GM06990 (cell line): ENCODE data around the gene SEZ6L.

Experiments
- DNase-seq: peaks from one replicate; pipeline ENCODE4 v3.0.0-alpha.2; 2011; ENCODE audit not compliant: insufficient read length; ENCODE audit errors: extremely low read depth
- H3K27me3 ChIP-seq: replicated peaks from 2 replicates; pipeline ENCODE4 v1.6.0; 2011; ENCODE audit warnings: low read length; ENCODE audit not compliant: control insufficient read depth, insufficient read depth
- H3K36me3 ChIP-seq: 2 replicates; pipeline ENCODE4 v1.5.1; 2011; ENCODE audit warnings: low read length; ENCODE audit not compliant: control insufficient read depth, insufficient read depth
- H3K4me3 ChIP-seq: replicated peaks from 2 replicates; pipeline ENCODE4 v1.5.1; 2011; ENCODE audit warnings: low read depth, mild to moderate bottlenecking, control low read depth, low read length
- TF ChIP-seq, protein P1 (sequence below): IDR thresholded peaks from 2 replicates; pipeline ENCODE4 v1.5.1; 2011; ENCODE audit warnings: low read length, control low read depth, mild to moderate bottlenecking, inconsistent platforms; ENCODE audit not compliant: insufficient read depth, poor library complexity, severe bottlenecking

SEZ6L gene

DNA sequence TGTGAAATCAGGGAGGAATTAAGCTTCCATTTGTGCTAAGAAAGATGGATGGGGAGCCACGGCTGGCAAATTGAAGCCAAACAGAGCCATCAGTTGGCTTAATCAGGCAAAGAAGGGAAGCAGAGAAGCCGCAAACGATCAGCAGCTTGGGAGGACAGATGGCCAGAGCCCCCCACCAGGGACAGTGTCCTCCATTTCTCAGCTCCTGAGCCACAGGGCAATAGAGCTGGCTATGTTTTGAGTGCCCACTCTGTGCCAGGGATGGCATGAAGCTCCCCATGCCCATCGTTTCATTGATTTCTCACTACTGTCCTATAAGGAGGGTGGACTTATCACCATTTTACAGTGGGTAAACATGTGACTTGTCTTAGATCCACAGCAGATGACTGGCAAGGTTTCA, 133.5 kb downstream of the SEZ6L start:
- TF ChIP-seq, protein P1, sequence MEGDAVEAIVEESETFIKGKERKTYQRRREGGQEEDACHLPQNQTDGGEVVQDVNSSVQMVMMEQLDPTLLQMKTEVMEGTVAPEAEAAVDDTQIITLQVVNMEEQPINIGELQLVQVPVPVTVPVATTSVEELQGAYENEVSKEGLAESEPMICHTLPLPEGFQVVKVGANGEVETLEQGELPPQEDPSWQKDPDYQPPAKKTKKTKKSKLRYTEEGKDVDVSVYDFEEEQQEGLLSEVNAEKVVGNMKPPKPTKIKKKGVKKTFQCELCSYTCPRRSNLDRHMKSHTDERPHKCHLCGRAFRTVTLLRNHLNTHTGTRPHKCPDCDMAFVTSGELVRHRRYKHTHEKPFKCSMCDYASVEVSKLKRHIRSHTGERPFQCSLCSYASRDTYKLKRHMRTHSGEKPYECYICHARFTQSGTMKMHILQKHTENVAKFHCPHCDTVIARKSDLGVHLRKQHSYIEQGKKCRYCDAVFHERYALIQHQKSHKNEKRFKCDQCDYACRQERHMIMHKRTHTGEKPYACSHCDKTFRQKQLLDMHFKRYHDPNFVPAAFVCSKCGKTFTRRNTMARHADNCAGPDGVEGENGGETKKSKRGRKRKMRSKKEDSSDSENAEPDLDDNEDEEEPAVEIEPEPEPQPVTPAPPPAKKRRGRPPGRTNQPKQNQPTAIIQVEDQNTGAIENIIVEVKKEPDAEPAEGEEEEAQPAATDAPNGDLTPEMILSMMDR = no peak
- DNase-seq = no peak
- Histone ChIP-seq H3K27me3 (no peaks in the 10 kb centered on the region; the same call in 1 of the 2 replicates), H3K36me3 (no peaks in the 10 kb centered on the region), H3K4me3 (no peak overlapping the region)

DNA sequence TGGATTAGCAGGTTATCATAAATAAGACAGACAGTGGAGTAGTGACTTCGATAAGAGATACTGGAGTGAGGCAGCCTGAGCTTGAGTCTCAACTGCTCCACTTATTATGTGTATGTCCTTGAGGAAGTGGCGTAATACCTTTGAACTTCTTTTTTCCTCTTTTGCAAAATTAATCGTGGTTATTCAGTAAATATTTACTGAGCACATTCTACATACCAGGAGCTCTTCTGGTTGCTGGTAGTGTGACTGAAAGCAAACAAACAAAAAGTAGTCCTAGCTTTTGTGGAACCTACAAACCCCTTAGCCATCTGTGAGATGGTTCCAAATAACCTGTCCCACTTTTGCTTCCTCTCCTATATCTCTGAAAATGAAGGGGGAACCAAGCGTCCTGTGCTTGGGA, 134.2 kb downstream of the SEZ6L start:
- no peak for DNase-seq
- Histone ChIP-seq H3K4me3 (no peak overlapping the region), H3K27me3 (no peaks in the 10 kb centered on the region; the same call in 1 of the 2 replicates), H3K36me3 (no peaks in the 10 kb centered on the region)
- TF ChIP-seq, protein P1 = no peak

DNA sequence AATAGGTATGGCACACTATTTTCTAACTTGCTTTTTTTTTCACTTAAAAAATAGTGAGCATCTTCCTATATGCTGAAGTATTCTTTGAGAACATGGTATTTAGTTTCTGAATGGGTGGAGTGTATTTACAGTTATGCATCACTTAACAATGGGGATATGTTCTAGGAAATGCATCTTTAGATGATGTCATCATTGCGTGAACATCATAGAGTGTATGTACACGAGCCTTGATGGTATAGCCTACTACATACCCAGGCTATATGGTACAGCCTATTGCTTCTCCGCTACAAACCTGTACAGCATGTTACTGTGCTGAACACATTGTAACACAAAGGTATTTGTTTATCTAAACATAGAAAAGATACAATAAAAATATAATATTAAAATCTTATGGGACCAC, 135.5 kb downstream of the SEZ6L start:
- TF ChIP-seq, protein P1 = no peak
- Histone ChIP-seq H3K27me3 (no peaks in the 10 kb centered on the region; the same call in 1 of the 2 replicates), H3K36me3 (no peaks in the 10 kb centered on the region), H3K4me3 (no peak overlapping the region)
- DNase-seq = no peak

DNA sequence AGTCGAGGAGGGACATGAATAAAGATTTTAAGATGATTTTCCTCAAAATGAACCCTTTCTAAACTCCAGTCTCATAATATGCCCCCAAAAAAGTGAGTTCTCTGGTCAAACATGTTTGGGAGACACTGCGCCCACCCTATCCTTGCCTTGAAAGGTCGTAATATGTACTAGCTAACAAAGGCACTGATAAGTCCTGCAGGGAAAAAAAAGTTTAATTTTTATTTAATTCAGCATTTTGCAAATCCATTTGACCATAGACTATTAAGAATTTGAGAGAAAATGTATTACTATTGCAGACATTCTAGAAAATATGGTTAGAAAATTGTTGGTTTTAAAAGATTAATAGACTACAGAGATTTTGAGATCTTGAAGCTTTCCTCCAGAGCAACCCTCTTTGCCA, 139.2 kb downstream of the SEZ6L start:
- DNase-seq = no peak
- Histone ChIP-seq H3K27me3 (no peaks in the 10 kb centered on the region; the same call in 1 of the 2 replicates), H3K4me3 (no peak overlapping the region), H3K36me3 (no peaks in the 10 kb centered on the region)
- TF ChIP-seq, protein P1 = no peak

DNA sequence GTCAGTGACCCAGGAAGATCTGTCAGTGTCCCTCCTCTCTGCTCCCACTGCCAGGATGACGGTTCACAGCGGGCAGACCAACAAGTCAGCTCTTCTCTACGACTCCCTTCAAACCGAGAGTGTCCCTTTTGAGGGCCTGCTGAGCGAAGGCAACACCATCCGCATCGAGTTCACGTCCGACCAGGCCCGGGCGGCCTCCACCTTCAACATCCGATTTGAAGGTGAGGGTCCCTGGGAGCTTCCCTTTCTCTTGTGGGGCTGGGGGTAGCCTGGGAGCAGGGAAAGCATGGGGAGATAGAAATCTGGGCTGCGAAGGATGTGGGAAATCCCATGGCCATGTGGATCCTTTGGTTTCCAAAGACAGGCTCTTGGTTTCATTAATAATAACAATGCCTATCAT, 141.4 kb downstream of the SEZ6L start:
- DNase-seq = no peak
- no peaks in the 10 kb centered on the region; the same call in 1 of the 2 replicates for H3K27me3 ChIP-seq
- H3K4me3 ChIP-seq = no peak overlapping the region
- TF ChIP-seq, protein P1 = no peak
- no peaks in the 10 kb centered on the region for H3K36me3 ChIP-seq

DNA sequence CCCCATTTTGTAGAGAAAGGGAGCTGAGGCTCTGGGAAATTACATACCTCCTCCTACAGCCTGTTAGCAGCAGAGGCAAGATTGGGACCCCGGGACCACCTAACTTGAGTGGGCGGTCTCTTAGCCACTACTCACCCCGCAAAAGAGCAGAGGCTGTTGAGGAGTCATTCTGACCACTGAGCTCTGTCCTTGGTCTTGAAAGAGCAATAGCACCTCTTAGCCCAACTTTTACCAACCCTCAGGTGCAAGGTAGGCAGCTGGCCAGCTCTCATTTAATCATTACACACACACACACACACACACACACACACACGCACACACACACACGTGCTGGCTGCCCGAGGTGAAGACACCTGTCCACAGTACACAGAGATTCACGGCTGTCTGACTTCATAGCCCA, 144.0 kb downstream of the SEZ6L start:
- Histone ChIP-seq H3K27me3 (no peaks in the 10 kb centered on the region; the same call in 1 of the 2 replicates), H3K36me3 (no peaks in the 10 kb centered on the region), H3K4me3 (no peak overlapping the region)
- DNase-seq = no peak
- TF ChIP-seq, protein P1 = no peak
